CD4-positive, alpha-beta T cell treated with Interferon alpha-2 for 1 hour (primary cell): ENCODE results near the gene TAGLN3.
"Not testable (repeated sequence)": the region's sequence is repeated elsewhere in the genome, so short reads cannot be mapped to it uniquely, and the experiment has no call there.

ENCODE experiments used
- DNase-seq, 2 donors: peaks; one replicate each; pipeline ENCODE4 v3.0.0-alpha.2; 2020 to 2022

TAGLN3 gene

GRCh38 chr3:112010636-112011035, 11.9 kb downstream of the TAGLN3 start:
- no peak for DNase-seq

GRCh38 chr3:112011376-112011940, 12.7 kb downstream of the TAGLN3 start:
- DNase-seq: no peak

GRCh38 chr3:112012205-112012992, 13.7 kb downstream of the TAGLN3 start:
- no peak for DNase-seq

- DNase-seq: peak; percentile 39 to 65
Observed at GRCh38 chr3:112013058-112013783, 14.5 kb downstream of the TAGLN3 start.

- DNase-seq: no peak
Observed at GRCh38 chr3:112013784-112014143, 15.0 kb downstream of the TAGLN3 start.

GRCh38 chr3:112017091-112017490, 18.4 kb downstream of the TAGLN3 start:
- no peak for DNase-seq

GRCh38 chr3:112018712-112019111, 20.0 kb downstream of the TAGLN3 start:
- no peak for DNase-seq

- no peak for DNase-seq
Observed at GRCh38 chr3:112019716-112020115, 21.0 kb downstream of the TAGLN3 start.

- no peak for DNase-seq
Observed at GRCh38 chr3:112020674-112021085, 22.0 kb downstream of the TAGLN3 start.

- DNase-seq: no peak
Observed at GRCh38 chr3:112027142-112027541, 28.4 kb downstream of the TAGLN3 start.

GRCh38 chr3:112027826-112028225, 29.1 kb downstream of the TAGLN3 start:
- DNase-seq: no peak

GRCh38 chr3:112030901-112031300, 32.2 kb downstream of the TAGLN3 start:
- no peak for DNase-seq

GRCh38 chr3:112032098-112032731, 33.5 kb downstream of the TAGLN3 start:
- DNase-seq: no peak

- no peak for DNase-seq
Observed at GRCh38 chr3:112034436-112034835, 35.7 kb downstream of the TAGLN3 start, which contains the start of gene TMPRSS7. Gene TMPRSS7 (plus strand): TSS chr3:112034736. CDS start chr3:112034846, 110 bp downstream.

GRCh38 chr3:112035241-112035640, 36.5 kb downstream of the TAGLN3 start:
- no peak for DNase-seq

- DNase-seq: not testable (repeated sequence)
Observed at GRCh38 chr3:112037194-112037593, 38.5 kb downstream of the TAGLN3 start.

- no peak for DNase-seq
Observed at GRCh38 chr3:112038863-112039262, 40.1 kb downstream of the TAGLN3 start.

- DNase-seq: no peak
Observed at GRCh38 chr3:112041321-112041720, 42.6 kb downstream of the TAGLN3 start.

GRCh38 chr3:112042842-112043280, 44.1 kb downstream of the TAGLN3 start:
- DNase-seq: no peak

- peak; percentile 50 to 67 for DNase-seq
Observed at GRCh38 chr3:112043621-112044201, 45.0 kb downstream of the TAGLN3 start.

- DNase-seq: no peak
Observed at GRCh38 chr3:112046599-112046998, 47.9 kb downstream of the TAGLN3 start.

- DNase-seq: no peak
Observed at GRCh38 chr3:112047264-112047663, 48.5 kb downstream of the TAGLN3 start.

- DNase-seq: no peak
Observed at GRCh38 chr3:112048911-112049310, 50.2 kb downstream of the TAGLN3 start.
